ENCODE measurements around the gene ZYG11B.
"Not testable (repeated sequence)": the region's sequence is repeated elsewhere in the genome, so short reads cannot be mapped to it uniquely, and the experiment has no call there.

Gene ZYG11B

GRCh38 chr1:52814465-52814864, 88.2 kb downstream of the ZYG11B start:
- H3K4me3 ChIP-seq (replicated peaks; ENCODE audit: low read depth, low read length) = no peak overlapping the region
- H3K27me3 ChIP-seq (replicated peaks; ENCODE audit: control insufficient read depth, insufficient read depth, low read length) = no peaks in the 10 kb centered on the region
- peaks cover 3% of the 10 kb centered on the region for H3K36me3 ChIP-seq (ENCODE audit: control insufficient read depth, insufficient read depth, low read length)
- TF ChIP-seq CTCF (IDR thresholded peaks at IDR 0.05; ENCODE audit: insufficient read depth, low read length, poor library complexity, severe bottlenecking) = no peak
- DNase-seq (ENCODE audit: extremely low read depth, insufficient read length) = no peak

GRCh38 chr1:52820830-52821229, 94.6 kb downstream of the ZYG11B start:
- H3K36me3 ChIP-seq (ENCODE audit: control insufficient read depth, insufficient read depth, low read length); DNase-seq (ENCODE audit: extremely low read depth, insufficient read length); H3K4me3 ChIP-seq (replicated peaks; ENCODE audit: low read depth, low read length); H3K27me3 ChIP-seq (replicated peaks; ENCODE audit: control insufficient read depth, insufficient read depth, low read length): not testable (repeated sequence)

GRCh38 chr1:52825868-52826267, 99.6 kb downstream of the ZYG11B start:
- no peaks in the 10 kb centered on the region for H3K27me3 ChIP-seq (replicated peaks; ENCODE audit: control insufficient read depth, insufficient read depth, low read length)
- DNase-seq (ENCODE audit: extremely low read depth, insufficient read length) = no peak
- TF ChIP-seq CTCF (IDR thresholded peaks at IDR 0.05; ENCODE audit: insufficient read depth, low read length, poor library complexity, severe bottlenecking) = peak; percentile 24
- peaks cover 1% of the 10 kb centered on the region; the same call in 1 of the 2 replicates for H3K36me3 ChIP-seq (ENCODE audit: control insufficient read depth, insufficient read depth, low read length)
- H3K4me3 ChIP-seq (replicated peaks; ENCODE audit: low read depth, low read length) = no peak overlapping the region

- DNase-seq (ENCODE audit: extremely low read depth, insufficient read length) = no peak
- no peak for TF ChIP-seq CTCF (IDR thresholded peaks at IDR 0.05; ENCODE audit: insufficient read depth, low read length, poor library complexity, severe bottlenecking)
- no peaks in the 10 kb centered on the region for H3K27me3 ChIP-seq (replicated peaks; ENCODE audit: control insufficient read depth, insufficient read depth, low read length)
- no peaks in the 10 kb centered on the region for H3K36me3 ChIP-seq (ENCODE audit: control insufficient read depth, insufficient read depth, low read length)
- H3K4me3 ChIP-seq (replicated peaks; ENCODE audit: low read depth, low read length) = no peak overlapping the region
Observed at GRCh38 chr1:52834798-52835197, 108.5 kb downstream of the ZYG11B start.

- no peak for DNase-seq (ENCODE audit: extremely low read depth, insufficient read length)
- no peak overlapping the region for H3K4me3 ChIP-seq (replicated peaks; ENCODE audit: low read depth, low read length)
Observed at GRCh38 chr1:52836035-52836434, 109.8 kb downstream of the ZYG11B start.

GRCh38 chr1:52839175-52839574, 112.9 kb downstream of the ZYG11B start:
- not testable (repeated sequence) for H3K36me3 ChIP-seq (ENCODE audit: control insufficient read depth, insufficient read depth, low read length); H3K27me3 ChIP-seq (replicated peaks; ENCODE audit: control insufficient read depth, insufficient read depth, low read length); DNase-seq (ENCODE audit: extremely low read depth, insufficient read length); H3K4me3 ChIP-seq (replicated peaks; ENCODE audit: low read depth, low read length)

More at GRCh38 chr1:52836035-52836434, 109.8 kb downstream of the ZYG11B start:
- no peaks in the 10 kb centered on the region for H3K36me3 ChIP-seq (ENCODE audit: control insufficient read depth, insufficient read depth, low read length)
- no peaks in the 10 kb centered on the region for H3K27me3 ChIP-seq (replicated peaks; ENCODE audit: control insufficient read depth, insufficient read depth, low read length)
- TF ChIP-seq CTCF (IDR thresholded peaks at IDR 0.05; ENCODE audit: insufficient read depth, low read length, poor library complexity, severe bottlenecking) = no peak

GRCh38 chr1:52842643-52843310, 116.5 kb downstream of the ZYG11B start, which contains the start of gene ZYG11A:
TSS of gene ZYG11A (plus strand) at chr1:52842760. CDS start at chr1:52842884, 124 bp downstream.
- DNase-seq (ENCODE audit: extremely low read depth, insufficient read length) = peak; percentile 95
- H3K36me3 ChIP-seq (ENCODE audit: control insufficient read depth, insufficient read depth, low read length) = no peaks in the 10 kb centered on the region
- H3K4me3 ChIP-seq (replicated peaks; ENCODE audit: low read depth, low read length) = peak within 1 kb of the TSS; percentile 95
- H3K27me3 ChIP-seq (replicated peaks; ENCODE audit: control insufficient read depth, insufficient read depth, low read length) = no peaks in the 10 kb centered on the region
- no peak for TF ChIP-seq CTCF (IDR thresholded peaks at IDR 0.05; ENCODE audit: insufficient read depth, low read length, poor library complexity, severe bottlenecking)

- H3K27me3 ChIP-seq (replicated peaks; ENCODE audit: control insufficient read depth, insufficient read depth, low read length); DNase-seq (ENCODE audit: extremely low read depth, insufficient read length); H3K4me3 ChIP-seq (replicated peaks; ENCODE audit: low read depth, low read length); H3K36me3 ChIP-seq (ENCODE audit: control insufficient read depth, insufficient read depth, low read length): not testable (repeated sequence)
Observed at GRCh38 chr1:52845119-52845518, 118.9 kb downstream of the ZYG11B start.

Measured in GM06990 (cell line).